HG03139 (cell line): ENCODE measurements around the gene HSFY2.
"Not testable (repeated sequence)": the region's sequence is repeated elsewhere in the genome, so short reads cannot be mapped to it uniquely, and the experiment has no call there.

Experiments
- ATAC-seq: cut with Tn5 transposase; IDR thresholded peaks from one replicate; pipeline ENCODE4 v1.9.1; 2021; ENCODE audit not compliant: unreplicated experiment

The HSFY2 gene

DNA sequence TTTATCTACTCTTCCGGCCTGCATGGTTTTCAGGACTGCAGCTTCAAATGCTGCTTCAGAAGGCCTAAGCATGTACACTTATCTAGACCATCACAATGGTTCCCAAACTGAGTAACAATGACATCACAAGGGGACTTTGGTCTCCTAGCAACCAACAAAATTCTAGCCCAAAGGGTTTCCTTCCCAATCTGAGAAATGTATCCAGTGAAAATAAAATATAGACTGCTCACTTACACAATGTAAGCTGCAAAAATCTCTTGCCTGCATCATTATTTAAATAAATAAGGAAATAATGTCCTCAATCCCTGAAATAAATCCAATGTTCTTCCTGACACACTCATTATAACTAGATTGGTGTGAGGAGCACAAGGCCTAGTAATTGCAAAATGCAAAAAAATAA lies at the start of gene HSFY2:
Gene HSFY2, minus strand, starts transcription at position 101 of the 400 bp plus-strand sequence. CDS start 117 bp downstream, outside the sequence.
- ATAC-seq, result not testable (repeated sequence)

GRCh38 chrY:18815751-18816150 lies 42.2 kb upstream of the HSFY2 start:
- not testable (repeated sequence) for ATAC-seq

- not testable (repeated sequence) for ATAC-seq
Observed at GRCh38 chrY:18788757-18789406, 15.3 kb upstream of the HSFY2 start.

GRCh38 chrY:18754077-18754476 lies 19.5 kb downstream of the HSFY2 start:
- ATAC-seq, result not testable (repeated sequence)

- not testable (repeated sequence) for ATAC-seq
Observed at GRCh38 chrY:18753133-18753815, 20.3 kb downstream of the HSFY2 start.

DNA sequence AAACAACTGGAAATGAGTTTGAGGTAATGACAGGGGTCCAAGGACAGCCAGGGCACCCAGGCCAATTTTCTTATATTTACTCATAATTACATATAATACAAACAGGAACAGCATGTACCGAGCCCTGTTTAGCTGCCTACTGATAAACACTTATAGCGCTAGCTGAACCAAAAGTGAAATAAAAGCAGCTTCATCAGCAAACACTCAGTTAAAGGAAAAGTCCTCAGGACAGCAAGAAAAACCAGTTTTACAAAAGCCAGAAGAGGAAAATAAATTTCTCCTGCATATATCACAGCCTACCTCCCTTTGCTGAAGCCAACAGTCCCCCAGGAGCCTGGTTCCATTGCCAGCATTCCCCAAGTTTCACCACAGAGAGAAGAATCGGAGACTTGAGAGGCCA lies 49.8 kb downstream of the HSFY2 start:
- not testable (repeated sequence) for ATAC-seq
